GM21447 (cell line): Measurements from ENCODE around the gene CPNE5.
"Not testable (repeated sequence)": the region's sequence is repeated elsewhere in the genome, so short reads cannot be mapped to it uniquely, and the experiment has no call there.

Experiments
- ATAC-seq: cut with Tn5 transposase; IDR thresholded peaks from one replicate; pipeline ENCODE4 v1.9.1; 2021; ENCODE audit not compliant: unreplicated experiment

The CPNE5 gene

DNA sequence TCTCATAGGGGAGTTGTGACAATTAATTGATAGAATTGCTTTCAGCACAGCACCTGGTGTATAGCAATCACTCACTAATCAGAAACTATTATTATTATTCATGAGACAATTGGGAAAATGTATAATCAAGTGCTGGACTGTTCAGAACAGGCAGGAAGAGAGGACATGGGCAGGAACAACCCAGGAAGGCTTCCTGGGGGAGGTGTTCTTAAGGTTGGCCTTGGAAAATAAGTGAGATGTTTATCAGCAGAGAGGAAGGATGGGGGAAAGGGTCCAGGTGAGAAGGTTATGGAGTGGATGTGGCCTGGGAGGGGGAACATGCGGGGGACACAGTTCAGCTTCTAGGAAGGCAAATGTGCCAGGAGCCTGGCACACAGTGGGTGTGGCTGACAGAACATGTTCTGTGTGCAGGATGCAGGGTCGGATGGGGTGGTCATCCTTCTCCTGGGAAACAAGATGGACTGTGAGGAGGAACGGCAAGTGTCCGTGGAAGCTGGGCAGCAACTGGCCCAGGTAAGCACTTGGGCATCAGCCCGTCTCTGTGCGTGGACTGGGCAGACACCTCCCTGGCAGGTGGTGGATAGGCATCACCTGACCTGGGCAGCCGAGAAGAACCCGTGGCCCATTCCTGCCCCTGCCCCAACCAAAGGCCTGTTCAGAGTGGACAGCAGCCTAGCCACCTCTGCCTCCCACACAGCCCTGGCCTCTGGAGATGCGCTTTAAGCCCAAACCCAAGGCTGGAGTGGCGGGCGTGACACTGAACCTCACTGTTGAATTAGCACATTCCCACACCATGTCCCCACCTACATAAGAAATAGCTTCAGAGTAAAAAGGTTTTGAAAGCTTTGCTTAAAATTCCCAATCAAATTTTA is 110.7 kb downstream of the CPNE5 start:
- ATAC-seq = no peak

GRCh38 chr6:36727505-36728021 is 111.7 kb downstream of the CPNE5 start:
- ATAC-seq = no peak

DNA sequence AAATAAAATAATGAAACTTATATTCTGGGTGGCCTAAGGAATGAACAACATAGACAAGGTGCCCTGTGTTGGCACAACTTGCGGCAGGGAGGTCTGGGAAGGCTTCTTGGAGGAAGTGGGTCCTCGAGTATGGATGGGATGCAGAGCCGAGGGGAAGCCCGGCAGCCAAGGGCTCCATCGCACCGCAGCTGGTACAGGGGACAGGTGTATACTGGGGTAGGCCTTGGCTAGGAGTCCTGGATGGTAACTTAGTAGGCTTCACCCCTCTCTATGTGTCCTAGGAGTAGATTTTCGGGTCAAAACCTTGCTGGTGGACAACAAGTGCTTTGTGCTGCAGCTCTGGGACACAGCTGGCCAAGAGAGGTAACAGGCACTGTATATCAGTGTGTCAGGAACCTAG is 113.7 kb downstream of the CPNE5 start:
- ATAC-seq = no peak

DNA sequence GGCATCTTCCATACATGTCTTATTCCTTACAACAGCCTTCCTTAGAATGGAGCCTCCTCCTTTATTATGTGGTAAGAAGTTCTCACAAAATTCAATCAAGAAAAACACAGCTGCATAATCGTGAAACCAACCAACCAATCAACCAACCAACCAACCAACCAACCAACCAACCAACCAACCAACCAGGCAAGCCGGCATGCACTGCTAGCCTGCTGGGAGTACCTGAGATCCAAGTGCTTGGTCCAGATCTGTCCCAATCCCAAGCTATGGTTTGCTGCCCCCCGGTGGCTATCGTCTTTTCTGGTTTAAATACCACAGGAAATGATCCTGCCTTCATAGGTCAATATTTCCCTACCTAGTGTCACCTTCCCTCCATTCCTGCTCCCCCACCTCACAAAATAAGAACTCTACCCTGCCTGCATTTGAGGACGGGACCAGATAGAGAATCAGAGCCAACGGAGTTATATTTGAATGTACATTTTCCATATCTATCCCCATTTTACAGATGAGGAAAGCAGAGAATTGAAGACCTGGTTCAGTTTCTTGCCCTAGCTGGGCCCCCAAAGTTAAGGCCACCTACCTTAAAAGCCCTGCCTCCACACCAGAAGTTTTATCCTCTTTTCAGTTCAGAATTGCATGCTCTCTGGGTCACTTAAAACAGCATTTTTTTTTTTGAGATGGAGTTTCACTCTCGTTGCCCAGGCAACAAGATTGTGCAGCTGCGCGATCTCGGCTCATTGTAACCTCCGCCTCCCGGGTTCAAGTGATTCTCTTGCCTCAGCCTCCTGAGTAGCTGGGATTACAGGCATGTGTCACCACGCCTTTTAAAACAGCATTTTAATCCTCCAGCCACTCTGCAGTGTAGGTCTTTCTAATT is 114.5 kb downstream of the CPNE5 start:
- no peak for ATAC-seq

DNA sequence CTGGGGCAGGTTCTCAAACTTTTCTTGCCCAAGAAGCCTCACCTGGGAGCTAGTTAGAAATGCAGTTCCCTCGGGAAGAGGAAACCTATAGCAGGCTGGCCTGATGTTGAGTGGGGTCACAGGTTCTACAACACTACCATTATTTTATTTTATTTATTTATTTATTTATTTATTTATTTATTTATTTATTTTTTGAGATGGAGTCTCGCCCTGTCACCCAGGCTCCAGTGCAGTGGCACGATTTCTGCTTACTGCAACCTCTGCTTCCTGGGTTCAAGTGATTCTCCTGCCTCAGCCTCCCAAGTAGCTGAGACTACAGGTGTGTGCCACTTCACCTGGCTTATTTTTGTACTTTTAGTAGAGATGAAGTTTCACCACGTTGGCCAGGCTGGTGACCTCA is 115.3 kb downstream of the CPNE5 start:
- not testable (repeated sequence) for ATAC-seq

DNA sequence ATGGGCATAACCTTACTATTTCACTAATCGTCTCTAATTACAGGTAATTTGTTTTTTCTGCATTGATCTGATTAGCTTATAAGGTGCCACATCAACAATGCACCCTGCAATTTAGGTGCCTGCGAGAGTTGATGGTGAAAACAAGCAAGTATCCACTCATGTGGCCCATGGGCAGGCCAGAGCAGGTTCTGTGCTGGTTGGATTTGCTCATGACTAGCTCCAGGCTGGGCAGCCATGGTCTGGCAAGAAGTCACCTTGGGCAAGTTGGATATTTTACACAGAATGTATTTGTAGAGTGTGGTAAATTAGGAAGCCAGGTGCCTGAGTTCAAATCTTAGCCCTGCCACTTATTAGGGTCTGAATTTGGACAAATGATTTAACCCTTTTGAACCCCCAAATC is 116.4 kb downstream of the CPNE5 start:
- no peak for ATAC-seq

GRCh38 chr6:36722365-36722764 is 116.9 kb downstream of the CPNE5 start:
- no peak for ATAC-seq

GRCh38 chr6:36721369-36722140 is 117.7 kb downstream of the CPNE5 start:
- ATAC-seq = no peak

- ATAC-seq = no peak
Observed at GRCh38 chr6:36720251-36721141, 118.7 kb downstream of the CPNE5 start.

DNA sequence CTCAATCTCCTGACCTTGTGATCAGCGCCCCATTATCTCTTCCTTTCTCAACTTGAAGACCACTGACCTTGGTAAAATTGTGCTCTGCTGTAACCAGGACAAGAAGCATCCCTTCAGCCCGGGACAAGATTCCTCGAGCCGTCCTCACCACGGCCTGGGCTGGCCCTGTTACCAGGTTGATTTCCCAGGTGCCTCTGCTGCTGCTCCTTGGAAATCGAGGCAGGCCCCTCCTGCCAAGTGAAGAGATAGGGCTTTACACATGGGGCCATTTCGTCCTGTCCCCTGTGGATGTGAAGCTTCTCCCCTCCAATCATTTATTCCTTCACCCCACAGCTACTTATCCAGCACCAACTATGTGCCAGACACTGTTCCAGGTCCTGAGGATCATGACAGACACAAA is 120.1 kb downstream of the CPNE5 start:
- ATAC-seq = no peak

GRCh38 chr6:36718560-36718959 is 120.7 kb downstream of the CPNE5 start:
- no peak for ATAC-seq

DNA sequence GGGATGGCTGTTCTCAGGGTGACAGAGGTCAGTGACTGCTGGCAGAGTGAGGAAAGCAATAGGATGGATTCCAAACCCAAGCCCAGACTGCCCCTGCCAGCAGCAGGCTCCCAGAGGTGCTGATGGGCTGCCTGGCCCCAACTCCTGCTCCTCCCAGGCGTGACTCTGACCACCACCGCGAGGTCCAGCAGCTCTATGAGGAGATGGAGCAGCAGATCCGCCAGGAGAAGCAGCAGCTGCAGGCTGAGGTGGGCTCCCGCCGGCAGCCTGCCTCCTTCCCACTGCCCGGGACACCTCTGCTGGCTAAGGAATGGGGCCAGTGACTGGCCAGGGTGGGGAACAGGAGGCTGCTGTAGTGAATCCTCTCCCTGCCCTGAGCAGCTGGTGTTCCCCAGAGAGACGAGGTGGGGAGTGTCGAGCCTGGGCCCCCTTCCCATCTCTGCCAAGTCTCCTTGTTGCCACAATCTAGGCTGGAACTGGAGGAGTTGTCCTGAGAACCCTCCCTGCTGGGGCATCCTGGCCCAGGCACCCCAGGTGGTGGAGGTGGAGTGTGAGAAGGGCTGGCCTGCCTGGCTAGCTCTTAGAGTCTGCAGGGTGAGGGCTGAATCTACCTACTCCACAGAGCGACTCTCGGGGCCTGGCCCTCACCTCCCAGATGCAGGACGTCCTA is 121.2 kb downstream of the CPNE5 start:
- ATAC-seq = no peak

DNA sequence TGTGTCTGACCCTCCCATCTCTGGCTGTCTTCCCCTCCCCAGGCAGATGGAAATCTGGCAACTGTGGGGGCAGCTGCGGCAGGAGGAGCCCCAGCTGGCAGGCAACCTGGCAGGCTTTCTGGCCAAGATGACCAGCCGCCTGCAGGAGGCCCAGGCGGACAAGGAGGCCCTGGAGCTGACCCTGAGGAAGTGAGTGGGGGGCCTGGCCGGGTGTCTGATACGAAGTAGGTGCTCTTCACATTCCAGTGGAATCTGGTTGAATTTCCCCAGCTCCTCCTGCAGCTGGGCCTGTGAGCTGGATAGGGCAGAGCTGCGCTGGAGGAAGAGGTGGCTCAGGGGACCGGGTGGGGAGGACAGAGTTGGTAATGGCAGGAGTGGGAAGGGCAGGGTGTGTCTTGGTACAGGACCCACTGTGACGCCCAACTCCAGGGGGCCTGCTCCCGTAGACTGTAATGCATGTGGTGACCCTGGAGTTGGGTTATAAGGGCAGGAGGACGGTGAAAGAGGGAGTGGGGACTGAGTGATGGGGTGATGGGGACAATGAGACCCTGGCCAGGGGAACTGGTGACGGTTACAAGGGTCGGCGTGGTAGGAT is 121.9 kb downstream of the CPNE5 start:
- no peak for ATAC-seq

GRCh38 chr6:36716476-36717093 is 122.7 kb downstream of the CPNE5 start:
- no peak for ATAC-seq

DNA sequence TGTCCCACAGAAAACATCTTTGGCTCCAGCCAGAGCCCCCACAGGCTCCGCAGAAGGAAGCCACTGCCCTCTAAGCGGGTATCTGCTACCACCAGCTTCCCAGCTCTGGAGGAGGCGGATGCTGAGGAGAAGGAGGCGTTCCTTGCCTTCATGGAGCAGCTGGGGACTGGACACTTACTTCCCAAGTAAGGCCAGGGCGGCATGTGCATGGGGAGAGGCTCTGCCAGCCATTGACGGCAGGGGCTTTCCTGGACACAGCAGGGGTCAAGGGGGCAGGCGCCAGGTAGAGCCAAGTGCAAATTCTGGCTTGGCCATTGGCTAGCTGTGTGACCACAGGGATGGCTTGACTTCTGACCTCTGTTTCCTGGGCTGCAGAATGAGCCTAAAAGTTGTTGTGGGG is 123.8 kb downstream of the CPNE5 start:
- ATAC-seq = no peak

- ATAC-seq = no peak
Observed at GRCh38 chr6:36714511-36714910, 124.7 kb downstream of the CPNE5 start.

- no peak for ATAC-seq
Observed at GRCh38 chr6:36713846-36714245, 125.4 kb downstream of the CPNE5 start.

- ATAC-seq = no peak
Observed at GRCh38 chr6:36712816-36713215, 126.4 kb downstream of the CPNE5 start.

DNA sequence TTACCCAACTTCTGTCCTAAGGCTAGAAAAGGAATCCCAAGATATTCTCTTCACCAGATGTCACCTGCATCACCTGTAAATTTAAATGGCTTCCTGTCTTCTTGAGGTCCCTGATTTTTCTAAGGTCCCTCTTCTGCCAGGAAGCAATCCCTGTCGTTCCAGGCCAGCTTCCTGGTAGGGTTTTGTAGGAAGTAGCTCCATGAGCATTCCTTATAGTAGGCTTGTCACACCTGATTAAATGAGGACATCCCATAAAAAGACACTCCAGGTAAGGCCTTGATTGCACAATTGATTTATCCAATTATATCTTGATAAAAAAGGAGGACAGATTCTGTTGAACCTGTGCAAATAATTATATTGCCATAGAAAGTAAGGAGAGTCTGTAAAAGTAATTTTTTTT is 132.9 kb downstream of the CPNE5 start:
- no peak for ATAC-seq
